G401.6 (cell line): Measurements from ENCODE around the gene MRPL23.

ENCODE experiments used
- FAIRE-seq: peaks from 2 replicates; lab custom pipeline; 2012; peaks lifted over from hg19 to GRCh38; lab: Jason Lieb, UNC

Gene MRPL23

GRCh38 chr11:1959786-1960185 lies 12.7 kb downstream of the MRPL23 start:
- FAIRE-seq, result no peak

GRCh38 chr11:1963864-1964263 lies 16.7 kb downstream of the MRPL23 start:
- FAIRE-seq, result no peak

- FAIRE-seq, result no peak
Measured at GRCh38 chr11:1964348-1964747, 17.2 kb downstream of the MRPL23 start.

GRCh38 chr11:1964955-1965354 lies 17.8 kb downstream of the MRPL23 start:
- no peak for FAIRE-seq

- no peak for FAIRE-seq
Measured at GRCh38 chr11:1966531-1966930, 19.4 kb downstream of the MRPL23 start.

GRCh38 chr11:1967641-1968225 lies 20.6 kb downstream of the MRPL23 start:
- no peak for FAIRE-seq

- no peak for FAIRE-seq
Measured at GRCh38 chr11:1968454-1969002, 21.4 kb downstream of the MRPL23 start.

- FAIRE-seq, result no peak
Measured at GRCh38 chr11:1969035-1969434, 21.9 kb downstream of the MRPL23 start.

GRCh38 chr11:1969776-1970175 lies 22.6 kb downstream of the MRPL23 start:
- FAIRE-seq, result no peak

GRCh38 chr11:1970956-1971355 lies 23.8 kb downstream of the MRPL23 start:
- FAIRE-seq, result no peak

- FAIRE-seq, result no peak
Measured at GRCh38 chr11:1975185-1975584, 28.1 kb downstream of the MRPL23 start.

GRCh38 chr11:1978720-1979473 lies 31.8 kb downstream of the MRPL23 start:
- no peak for FAIRE-seq

- FAIRE-seq, result no peak
Measured at GRCh38 chr11:1979607-1980006, 32.5 kb downstream of the MRPL23 start.

GRCh38 chr11:1982873-1983600 lies 35.9 kb downstream of the MRPL23 start:
- no peak for FAIRE-seq

GRCh38 chr11:1983601-1983961 lies 36.4 kb downstream of the MRPL23 start:
- FAIRE-seq, result no peak

GRCh38 chr11:1987024-1987423 lies 39.9 kb downstream of the MRPL23 start:
- no peak for FAIRE-seq

- FAIRE-seq, result no peak
Measured at GRCh38 chr11:1988174-1988573, 41.0 kb downstream of the MRPL23 start.

GRCh38 chr11:1988667-1989317 lies 41.7 kb downstream of the MRPL23 start:
- FAIRE-seq, result no peak

- FAIRE-seq, result no peak
Measured at GRCh38 chr11:1989953-1990352, 42.8 kb downstream of the MRPL23 start.

- no peak for FAIRE-seq
Measured at GRCh38 chr11:1990872-1991578, 43.9 kb downstream of the MRPL23 start.

GRCh38 chr11:1992111-1992510 lies 45.0 kb downstream of the MRPL23 start:
- no peak for FAIRE-seq

- FAIRE-seq, result no peak
Measured at GRCh38 chr11:1994121-1994520, 47.0 kb downstream of the MRPL23 start.
